NCI-H2196 (cell line): ENCODE data around the gene ATP8A2.

Experiments used
- DNase-seq: peaks from one replicate; lab custom pipeline; 2025; ENCODE audit not compliant: unreplicated experiment; lab: John Stamatoyannopoulos, UW

The ATP8A2 gene

GRCh38 chr13:26022538-26023292 is 650.9 kb downstream of the ATP8A2 start:
- DNase-seq, result peak; percentile 41

GRCh38 chr13:26024558-26024957 is 652.8 kb downstream of the ATP8A2 start:
- DNase-seq, result no peak

- DNase-seq, result no peak
These were observed 653.4 kb downstream of the ATP8A2 start for GRCh38 chr13:26025196-26025595.

GRCh38 chr13:26025771-26026170 is 654.0 kb downstream of the ATP8A2 start:
- DNase-seq, result no peak

- no peak for DNase-seq
These were observed 654.4 kb downstream of the ATP8A2 start for GRCh38 chr13:26026211-26026610.

GRCh38 chr13:26029581-26030136 is 657.9 kb downstream of the ATP8A2 start:
- DNase-seq, result no peak

- no peak for DNase-seq
These were observed 658.6 kb downstream of the ATP8A2 start for GRCh38 chr13:26030331-26030730.

- DNase-seq, result no peak
These were observed 662.2 kb downstream of the ATP8A2 start for GRCh38 chr13:26034018-26034417.

- DNase-seq, result no peak
These were observed 664.6 kb downstream of the ATP8A2 start for GRCh38 chr13:26036383-26036782.

- DNase-seq, result no peak
These were observed 665.5 kb downstream of the ATP8A2 start for GRCh38 chr13:26037302-26037701.

GRCh38 chr13:26038931-26039475 is 667.2 kb downstream of the ATP8A2 start:
- no peak for DNase-seq

GRCh38 chr13:26041444-26041843 is 669.7 kb downstream of the ATP8A2 start:
- no peak for DNase-seq

- DNase-seq, result no peak
These were observed 671.0 kb downstream of the ATP8A2 start for GRCh38 chr13:26042785-26043184.

- DNase-seq, result no peak
These were observed 673.4 kb downstream of the ATP8A2 start for GRCh38 chr13:26045142-26045541.

GRCh38 chr13:26046639-26047038 is 674.9 kb downstream of the ATP8A2 start:
- no peak for DNase-seq

- DNase-seq, result no peak
These were observed 675.3 kb downstream of the ATP8A2 start for GRCh38 chr13:26047040-26047439.

- no peak for DNase-seq
These were observed 677.0 kb downstream of the ATP8A2 start for GRCh38 chr13:26048741-26049140.

GRCh38 chr13:26050568-26051230 is 678.9 kb downstream of the ATP8A2 start:
- no peak for DNase-seq

GRCh38 chr13:26051231-26051656 is 679.5 kb downstream of the ATP8A2 start:
- DNase-seq, result no peak

- peak; percentile 63 for DNase-seq
These were observed 680.0 kb downstream of the ATP8A2 start, which contains the start of gene SHISA2 for GRCh38 chr13:26051657-26052311. SHISA2 (minus strand) TSS chr13:26052016; CDS start chr13:26050975, 1,041 bp downstream.

- no peak for DNase-seq
These were observed 680.6 kb downstream of the ATP8A2 start for GRCh38 chr13:26052337-26052736.
